ENCODE data around the gene DGKK.

The DGKK gene

GRCh38 chrX:50458483-50458882 lies 12.1 kb downstream of the DGKK start:
- no peak for TF ChIP-seq CTCF (IDR thresholded peaks at IDR 0.05)
- no peak for DNase-seq
- Mint-ChIP-seq H3K27ac (no peak overlapping the region), H3K36me3 (ENCODE audit: low read depth) (no peaks in the 10 kb centered on the region), H3K4me1 (no peaks in the 10 kb centered on the region), H3K27me3 (ENCODE audit: low read depth, poor library complexity) (peaks cover 19% of the 10 kb centered on the region), H3K4me3 (no peak overlapping the region), H3K9me3 (peaks cover 15% of the 10 kb centered on the region)

DNA sequence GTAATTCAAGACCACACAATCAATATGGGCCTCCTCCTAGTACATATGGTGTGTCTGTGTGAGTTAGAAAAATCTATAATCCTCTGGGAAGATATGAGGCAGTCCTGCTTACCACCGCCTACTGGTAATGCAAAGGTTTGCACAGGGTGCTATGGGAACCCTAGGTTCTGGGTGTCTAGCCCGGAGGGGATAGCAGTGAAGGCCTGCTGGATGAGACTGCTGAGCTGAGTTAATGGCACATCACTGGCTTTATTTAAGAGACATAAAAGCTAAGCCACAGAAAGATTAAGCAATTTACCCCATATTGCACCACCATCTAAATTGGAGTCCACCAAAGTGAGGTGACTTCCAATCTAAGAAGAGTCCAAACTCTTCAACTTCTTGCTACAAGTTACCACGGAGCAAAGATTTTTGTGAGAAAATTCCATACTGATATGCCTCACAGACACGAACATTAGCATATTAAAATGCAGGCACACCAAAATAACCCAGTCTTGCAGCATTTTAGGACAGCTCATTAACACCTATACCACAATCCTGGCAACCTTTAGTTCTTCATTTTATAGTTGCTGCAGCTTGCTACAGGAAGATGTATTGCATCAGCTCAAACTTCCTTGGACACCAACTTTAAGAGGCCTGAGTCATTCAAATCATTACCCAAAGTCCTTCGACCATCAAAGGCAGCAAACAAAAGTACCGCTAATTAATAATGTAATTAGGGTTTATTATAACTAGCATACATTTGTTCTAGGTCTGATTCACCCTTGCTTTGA lies 13.7 kb downstream of the DGKK start:
- no peak for TF ChIP-seq CTCF (IDR thresholded peaks at IDR 0.05)
- Mint-ChIP-seq H3K4me1 (no peaks in the 10 kb centered on the region), H3K9me3 (peaks cover 12% of the 10 kb centered on the region), H3K27me3 (ENCODE audit: low read depth, poor library complexity) (peaks cover 7% of the 10 kb centered on the region), H3K36me3 (ENCODE audit: low read depth) (no peaks in the 10 kb centered on the region), H3K27ac (no peak overlapping the region), H3K4me3 (no peak overlapping the region)
- DNase-seq = no peak

DNA sequence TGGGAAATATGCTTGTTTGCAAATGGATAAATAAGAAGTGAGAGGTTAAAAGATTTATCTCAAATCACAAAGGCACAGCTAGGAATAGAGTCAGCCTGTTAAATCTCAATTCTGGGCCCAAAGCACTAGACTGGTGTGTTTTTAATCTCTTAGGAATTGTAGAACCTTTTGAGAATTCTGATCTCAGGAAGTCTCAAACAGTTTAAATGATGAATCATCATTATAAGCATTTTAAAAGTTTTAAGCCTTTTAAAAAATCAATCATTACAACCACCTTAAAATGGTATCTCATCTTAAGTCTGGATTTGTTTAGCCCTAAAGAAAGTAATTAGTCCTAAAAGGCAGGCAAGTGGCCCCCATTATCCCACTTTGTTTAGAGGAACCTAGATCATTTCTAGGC lies 17.8 kb downstream of the DGKK start:
- H3K9me3 Mint-ChIP-seq = peaks cover 13% of the 10 kb centered on the region
- no peaks in the 10 kb centered on the region for H3K4me1 Mint-ChIP-seq
- peaks cover 4% of the 10 kb centered on the region for H3K27me3 Mint-ChIP-seq (ENCODE audit: low read depth, poor library complexity)
- H3K36me3 Mint-ChIP-seq (ENCODE audit: low read depth) = no peaks in the 10 kb centered on the region
- H3K27ac Mint-ChIP-seq = no peak overlapping the region
- H3K4me3 Mint-ChIP-seq = no peak overlapping the region
- no peak for DNase-seq
- TF ChIP-seq CTCF (IDR thresholded peaks at IDR 0.05) = no peak

- Mint-ChIP-seq H3K27me3 (ENCODE audit: low read depth, poor library complexity) (peaks cover 4% of the 10 kb centered on the region), H3K36me3 (ENCODE audit: low read depth) (no peaks in the 10 kb centered on the region), H3K4me1 (no peaks in the 10 kb centered on the region), H3K9me3 (peaks cover 20% of the 10 kb centered on the region), H3K4me3 (no peak overlapping the region), H3K27ac (no peak overlapping the region)
- no peak for TF ChIP-seq CTCF (IDR thresholded peaks at IDR 0.05)
- DNase-seq = no peak
These were observed 20.3 kb downstream of the DGKK start for GRCh38 chrX:50450324-50450723.

DNA sequence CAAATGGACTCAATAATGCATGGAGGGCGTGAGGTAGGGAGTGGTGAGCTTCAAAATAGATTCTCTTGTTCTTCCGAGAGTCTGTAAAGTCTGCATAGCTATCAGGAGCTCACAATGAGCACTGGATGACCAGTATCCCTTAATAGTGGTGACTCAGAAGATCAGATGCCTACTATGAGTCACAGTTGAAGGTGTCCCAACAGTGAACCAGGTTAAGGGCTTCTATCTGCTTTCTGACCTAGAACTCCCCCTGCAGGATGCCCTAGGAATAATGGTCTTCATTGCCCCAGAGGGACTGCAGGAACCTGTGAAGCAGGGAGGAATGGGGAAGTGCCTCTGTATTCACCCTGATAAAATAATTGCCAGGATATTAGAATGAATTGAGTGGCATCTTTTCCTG lies 22.1 kb downstream of the DGKK start:
- Mint-ChIP-seq H3K27ac (no peak overlapping the region), H3K4me3 (no peak overlapping the region), H3K36me3 (ENCODE audit: low read depth) (no peaks in the 10 kb centered on the region), H3K4me1 (no peaks in the 10 kb centered on the region), H3K27me3 (ENCODE audit: low read depth, poor library complexity) (no peaks in the 10 kb centered on the region), H3K9me3 (peaks cover 29% of the 10 kb centered on the region)
- no peak for TF ChIP-seq CTCF (IDR thresholded peaks at IDR 0.05)
- no peak for DNase-seq

- Mint-ChIP-seq H3K4me1 (no peaks in the 10 kb centered on the region), H3K36me3 (ENCODE audit: low read depth) (no peaks in the 10 kb centered on the region), H3K4me3 (no peak overlapping the region), H3K27me3 (ENCODE audit: low read depth, poor library complexity) (no peaks in the 10 kb centered on the region), H3K27ac (no peak overlapping the region), H3K9me3 (peaks cover 35% of the 10 kb centered on the region)
- DNase-seq = no peak
- no peak for TF ChIP-seq CTCF (IDR thresholded peaks at IDR 0.05)
These were observed 23.1 kb downstream of the DGKK start for GRCh38 chrX:50447535-50447934.

Data from nephron progenitor cell (in vitro differentiated cells).